DOHH2 (cell line): Measurements from ENCODE around the gene MACROD1.
"Not testable (repeated sequence)": the region's sequence is repeated elsewhere in the genome, so short reads cannot be mapped to it uniquely, and the experiment has no call there.

Experiments used
- H3F3A ChIP-seq: fragments of 200-600 bp; sonication (generic), shearing (Covaris generic); 2 replicates; pipeline ENCODE4 v1.6.0; 2016; ENCODE audit warnings: antibody characterized with exemption, mild to moderate bottlenecking; ENCODE audit not compliant: control insufficient read depth, insufficient read depth
- H3K27ac ChIP-seq: fragments of 200-600 bp; sonication (generic); 2 replicates; pipeline ENCODE4 v1.5.1; 2014; ENCODE audit warnings: low read depth, mild to moderate bottlenecking, low read length, moderate library complexity
- H3K27me3 ChIP-seq: fragments of 200-600 bp; sonication (generic); 2 replicates; pipeline ENCODE4 v1.6.1; 2014; ENCODE audit warnings: mild to moderate bottlenecking, low read length, mixed read lengths; ENCODE audit not compliant: control insufficient read depth
- H3K36me3 ChIP-seq: fragments of 200-600 bp; sonication (generic); 2 replicates; pipeline ENCODE4 v1.6.1; 2014; ENCODE audit warnings: mild to moderate bottlenecking, low read length, moderate library complexity, mixed read lengths; ENCODE audit not compliant: control insufficient read depth
- H3K4me1 ChIP-seq: fragments of 200-600 bp; sonication (generic); 2 replicates; pipeline ENCODE4 v1.6.1; 2014; ENCODE audit warnings: mild to moderate bottlenecking, low read length, mixed read lengths; ENCODE audit not compliant: control insufficient read depth
- H3K4me2 ChIP-seq: fragments of 200-600 bp; sonication (generic); 2 replicates; pipeline ENCODE4 v1.6.0; 2014; ENCODE audit warnings: mild to moderate bottlenecking, low read length, moderate library complexity
- H3K4me3 ChIP-seq: fragments of 200-600 bp; sonication (generic); 2 replicates; pipeline ENCODE4 v1.5.1; 2014; ENCODE audit warnings: mild to moderate bottlenecking, low read length, mixed read lengths
- H3K79me2 ChIP-seq: fragments of 200-600 bp; sonication (generic); 2 replicates; pipeline ENCODE4 v1.6.1; 2014; ENCODE audit warnings: mild to moderate bottlenecking, low read length, mixed read lengths; ENCODE audit not compliant: control insufficient read depth
- H3K9me2 ChIP-seq: fragments of 200-600 bp; sonication (generic); replicated peaks from 2 replicates; pipeline ENCODE4 v1.6.1; 2014; ENCODE audit warnings: mild to moderate bottlenecking, low read length, mixed read lengths; ENCODE audit not compliant: control insufficient read depth
- H3K9me3 ChIP-seq: fragments of 200-600 bp; sonication (generic); 2 replicates; pipeline ENCODE4 v1.6.1; 2014; ENCODE audit warnings: antibody characterized with exemption, low read length, mixed read lengths; ENCODE audit not compliant: control insufficient read depth, insufficient read depth
- H4K20me1 ChIP-seq: fragments of 200-600 bp; sonication (generic); 2 replicates; pipeline ENCODE4 v1.6.0; 2014; ENCODE audit warnings: low read depth, mild to moderate bottlenecking, antibody characterized with exemption, low read length, moderate library complexity; ENCODE audit not compliant: control insufficient read depth, insufficient read depth
- EZH2phosphoT487 ChIP-seq: fragments of 200-600 bp; sonication (generic); IDR thresholded peaks from 2 replicates; pipeline ENCODE4 v1.6.1; 2017; ENCODE audit warnings: borderline replicate concordance, mild to moderate bottlenecking, antibody characterized with exemption, low read length, moderate library complexity, mixed read lengths
- TF ChIP-seq, protein P1 (sequence below): fragments of 200-600 bp; sonication (generic); IDR thresholded peaks from one replicate; pipeline ENCODE4 v1.5.1; 2014; ENCODE audit warnings: antibody characterized with exemption, mild to moderate bottlenecking, low read depth, low read length; ENCODE audit not compliant: poor library complexity, severe bottlenecking

The MACROD1 gene

DNA sequence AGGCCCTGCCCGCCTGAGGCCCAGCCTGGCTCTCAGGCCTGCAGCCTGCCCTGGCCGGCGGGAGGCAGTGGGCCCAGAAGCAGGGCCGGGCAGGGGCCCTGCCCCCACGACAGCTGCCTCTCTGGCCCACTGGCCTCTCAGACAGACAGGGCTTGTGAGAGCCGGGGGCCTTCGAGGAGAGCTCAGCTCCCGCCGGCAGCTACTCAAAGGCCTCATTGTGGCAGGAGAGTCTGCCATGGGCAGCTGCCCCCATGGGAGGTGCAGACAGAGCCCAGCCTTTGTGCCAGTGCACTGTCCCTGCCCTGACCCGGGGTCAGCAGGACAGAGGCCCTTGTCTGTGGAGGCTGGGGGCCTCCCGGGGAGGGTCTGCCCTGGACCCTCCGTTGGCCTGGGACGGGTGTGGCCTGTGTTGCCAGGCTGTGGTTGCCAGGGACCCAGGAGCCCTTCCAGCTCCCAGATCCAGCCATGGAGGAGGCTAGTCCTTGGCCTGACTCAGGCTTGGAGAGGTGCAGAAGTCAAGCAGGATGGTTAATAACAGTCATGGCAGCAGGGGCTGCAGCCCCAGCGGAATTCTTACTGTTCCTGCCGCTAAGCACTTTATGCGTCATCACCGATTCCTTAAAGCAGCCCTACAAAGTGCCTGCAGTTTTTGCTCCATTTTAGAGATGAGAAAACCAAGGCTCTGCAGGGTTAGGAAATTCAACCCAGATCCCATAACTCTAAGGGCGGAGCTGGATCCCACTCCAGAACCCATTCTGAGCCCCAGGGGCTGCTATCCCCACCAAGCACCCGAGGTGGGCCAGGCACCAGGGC lies 117.7 kb downstream of the MACROD1 start:
- no peaks in the 10 kb centered on the region for H4K20me1 ChIP-seq
- H3K36me3 ChIP-seq: no peaks in the 10 kb centered on the region
- no peaks in the 10 kb centered on the region for H3F3A ChIP-seq
- H3K4me3 ChIP-seq: no peak overlapping the region
- no peaks in the 10 kb centered on the region for H3K79me2 ChIP-seq
- H3K27me3 ChIP-seq: no peaks in the 10 kb centered on the region
- H3K4me2 ChIP-seq: no peak overlapping the region
- TF ChIP-seq, protein P1, sequence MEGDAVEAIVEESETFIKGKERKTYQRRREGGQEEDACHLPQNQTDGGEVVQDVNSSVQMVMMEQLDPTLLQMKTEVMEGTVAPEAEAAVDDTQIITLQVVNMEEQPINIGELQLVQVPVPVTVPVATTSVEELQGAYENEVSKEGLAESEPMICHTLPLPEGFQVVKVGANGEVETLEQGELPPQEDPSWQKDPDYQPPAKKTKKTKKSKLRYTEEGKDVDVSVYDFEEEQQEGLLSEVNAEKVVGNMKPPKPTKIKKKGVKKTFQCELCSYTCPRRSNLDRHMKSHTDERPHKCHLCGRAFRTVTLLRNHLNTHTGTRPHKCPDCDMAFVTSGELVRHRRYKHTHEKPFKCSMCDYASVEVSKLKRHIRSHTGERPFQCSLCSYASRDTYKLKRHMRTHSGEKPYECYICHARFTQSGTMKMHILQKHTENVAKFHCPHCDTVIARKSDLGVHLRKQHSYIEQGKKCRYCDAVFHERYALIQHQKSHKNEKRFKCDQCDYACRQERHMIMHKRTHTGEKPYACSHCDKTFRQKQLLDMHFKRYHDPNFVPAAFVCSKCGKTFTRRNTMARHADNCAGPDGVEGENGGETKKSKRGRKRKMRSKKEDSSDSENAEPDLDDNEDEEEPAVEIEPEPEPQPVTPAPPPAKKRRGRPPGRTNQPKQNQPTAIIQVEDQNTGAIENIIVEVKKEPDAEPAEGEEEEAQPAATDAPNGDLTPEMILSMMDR: no peak
- no peak for TF ChIP-seq EZH2phosphoT487
- H3K4me1 ChIP-seq: no peaks in the 10 kb centered on the region
- H3K9me2 ChIP-seq: no peaks in the 10 kb centered on the region
- no peaks in the 10 kb centered on the region for H3K9me3 ChIP-seq
- no peak overlapping the region for H3K27ac ChIP-seq

GRCh38 chr11:64047373-64047772 lies 118.5 kb downstream of the MACROD1 start:
- not testable (repeated sequence) for H3K9me2 ChIP-seq, H4K20me1 ChIP-seq, H3F3A ChIP-seq, H3K79me2 ChIP-seq, H3K27ac ChIP-seq, H3K27me3 ChIP-seq, H3K4me2 ChIP-seq, H3K36me3 ChIP-seq, H3K4me3 ChIP-seq, H3K9me3 ChIP-seq, H3K4me1 ChIP-seq

GRCh38 chr11:64045700-64046099 lies 120.2 kb downstream of the MACROD1 start:
- H3K4me3 ChIP-seq: no peak overlapping the region
- H3K4me2 ChIP-seq: no peak overlapping the region
- H3K36me3 ChIP-seq: no peaks in the 10 kb centered on the region
- no peaks in the 10 kb centered on the region for H3K4me1 ChIP-seq
- no peak overlapping the region for H3K27ac ChIP-seq
- H3K9me2 ChIP-seq: no peaks in the 10 kb centered on the region
- H3K79me2 ChIP-seq: no peaks in the 10 kb centered on the region
- TF ChIP-seq, protein P1: no peak
- TF ChIP-seq EZH2phosphoT487: no peak
- no peaks in the 10 kb centered on the region for H3K27me3 ChIP-seq
- no peaks in the 10 kb centered on the region for H3K9me3 ChIP-seq
- H4K20me1 ChIP-seq: no peaks in the 10 kb centered on the region; the same call in 1 of the 2 replicates
- H3F3A ChIP-seq: no peaks in the 10 kb centered on the region

GRCh38 chr11:64044730-64045393 lies 121.1 kb downstream of the MACROD1 start:
- H4K20me1 ChIP-seq: no peaks in the 10 kb centered on the region; the same call in 1 of the 2 replicates
- no peaks in the 10 kb centered on the region for H3K9me3 ChIP-seq
- no peaks in the 10 kb centered on the region for H3K27me3 ChIP-seq
- TF ChIP-seq, protein P1: no peak
- no peak for TF ChIP-seq EZH2phosphoT487
- H3K4me1 ChIP-seq: no peaks in the 10 kb centered on the region
- no peaks in the 10 kb centered on the region for H3K79me2 ChIP-seq
- no peak overlapping the region for H3K4me3 ChIP-seq
- no peaks in the 10 kb centered on the region for H3K9me2 ChIP-seq
- H3K4me2 ChIP-seq: no peak overlapping the region
- no peaks in the 10 kb centered on the region for H3K36me3 ChIP-seq
- H3F3A ChIP-seq: no peaks in the 10 kb centered on the region
- no peak overlapping the region for H3K27ac ChIP-seq
